ENCODE measurements around the gene ANKH. TPM values are rescaled to one million over a fixed set of nuclear protein-coding genes. Genes with fewer than 3 reads are reported as not detected.

The ANKH gene
- total and polyA plus RNA-seq, 2 of the 13 experiments (the other 11 are each of a cell fraction or from before 2014, with no cell fraction given) = 25.0 to 36.0 TPM

GRCh38 chr5:14708551-14708950 lies 163.0 kb downstream of the ANKH start:
- FAIRE-seq (no peak), DNase-seq (ENCODE audit: low spot score) (no peak), ATAC-seq (no peak)
- BruUV-seq (replicated peaks) = no TSS peak
- H3K9me3 ChIP-seq (ENCODE audit: low read length) = no peaks in the 10 kb centered on the region
- ChIA-PET POLR2A (no interaction called here), CTCF (ENCODE audit: low intra/inter-chr PET ratio, low total read pairs) (no interaction called here)
- WGBS (ENCODE audit: low lambda C conversion rate) = 96% methylated on average over 5 of the region's 5 CpGs
- H3K4me2 ChIP-seq (ENCODE audit: low read depth, low read length) = no peak overlapping the region
- no peak for TF ChIP-seq PCBP2 (optimal IDR thresholded peaks at IDR 0.05; ENCODE audit: low read depth, low read length, poor library complexity, severe bottlenecking)
- H3K4me1 ChIP-seq (ENCODE audit: insufficient read depth, low read length) = peaks cover 6% of the 10 kb centered on the region; the same call in 1 of the 2 replicates
- H3K4me3 ChIP-seq (replicated peaks in 1 of 3; ENCODE audit: insufficient read depth in 1 of 3, low read depth in 2 of 3, low read length in 3 of 3) = no peak overlapping the region
- in situ Hi-C loops (cut with HindIII; ENCODE audit: extremely low pct_ligation_motif_present, low pct_unique_long_range_greater_than_20kb) (no loop called here), intact Hi-C loops (cut with micrococcal nuclease; ENCODE audit: unreplicated experiment) (no loop called here)
- H4K20me1 ChIP-seq (ENCODE audit: insufficient read depth, low read length) = no peaks in the 10 kb centered on the region
- H3K36me3 ChIP-seq (replicated peaks in 1 of 2; ENCODE audit: control insufficient read depth in 1 of 2, insufficient read depth in 2 of 2, low read length in 2 of 2) = peaks cover 13 to 74% of the 10 kb centered on the region in 2 experiments
- H3K27ac ChIP-seq (ENCODE audit: extremely low read length, insufficient read depth, low read length) = no peak overlapping the region
- no peaks in the 10 kb centered on the region for H3K27me3 ChIP-seq (ENCODE audit: control insufficient read depth in 1 of 2, insufficient read depth in 2 of 2, low read length in 2 of 2)
- no peak overlapping the region for H2AFZ ChIP-seq (ENCODE audit: low read length)
- H3K9ac ChIP-seq (ENCODE audit: insufficient read depth, low read depth, low read length) = no peak overlapping the region
- H3K79me2 ChIP-seq (ENCODE audit: insufficient read depth, low read length) = no peaks in the 10 kb centered on the region

GRCh38 chr5:14707811-14708390 lies 163.7 kb downstream of the ANKH start:
- whole genome bisulfite sequencing (ENCODE audit: low lambda C conversion rate) = 97% methylated on average over 9 of the region's 9 CpGs
- ChIA-PET CTCF (ENCODE audit: low intra/inter-chr PET ratio, low total read pairs) (no interaction called here), POLR2A (no interaction called here)
- in situ Hi-C loops (cut with HindIII; ENCODE audit: extremely low pct_ligation_motif_present, low pct_unique_long_range_greater_than_20kb) (no loop called here), intact Hi-C loops (cut with micrococcal nuclease; ENCODE audit: unreplicated experiment) (no loop called here)
- no peak for DNase-seq (ENCODE audit: low spot score)
- H4K20me1 ChIP-seq (ENCODE audit: insufficient read depth, low read length) = no peaks in the 10 kb centered on the region
- BruUV-seq (replicated peaks) = no TSS peak
- no peak overlapping the region for H2AFZ ChIP-seq (ENCODE audit: low read length)
- no peak overlapping the region for H3K27ac ChIP-seq (ENCODE audit: extremely low read length, insufficient read depth, low read length)
- ATAC-seq = no peak
- no peaks in the 10 kb centered on the region for H3K79me2 ChIP-seq (ENCODE audit: insufficient read depth, low read length)
- peaks cover 6% of the 10 kb centered on the region; the same call in 1 of the 2 replicates for H3K4me1 ChIP-seq (ENCODE audit: insufficient read depth, low read length)
- H3K4me2 ChIP-seq (ENCODE audit: low read depth, low read length) = no peak overlapping the region
- H3K27me3 ChIP-seq (ENCODE audit: control insufficient read depth in 1 of 2, insufficient read depth in 2 of 2, low read length in 2 of 2) = no peaks in the 10 kb centered on the region
- peaks cover 14 to 71% of the 10 kb centered on the region in 2 experiments for H3K36me3 ChIP-seq (replicated peaks in 1 of 2; ENCODE audit: control insufficient read depth in 1 of 2, insufficient read depth in 2 of 2, low read length in 2 of 2)
- H3K4me3 ChIP-seq (replicated peaks in 1 of 3; ENCODE audit: insufficient read depth in 1 of 3, low read depth in 2 of 3, low read length in 3 of 3) = no peak overlapping the region
- FAIRE-seq = no peak
- no peaks in the 10 kb centered on the region for H3K9me3 ChIP-seq (ENCODE audit: low read length)
- no peak overlapping the region for H3K9ac ChIP-seq (ENCODE audit: insufficient read depth, low read depth, low read length)
- TF ChIP-seq RAD51 (IDR thresholded peaks at IDR 0.05; ENCODE audit: borderline replicate concordance) (no peak), ZNF776 (CRISPR knock-in tag; IDR thresholded peaks at IDR 0.05) (no peak), CERS6 (CRISPR knock-in tag; IDR thresholded peaks at IDR 0.05) (no peak), ZNF577 (CRISPR knock-in tag; IDR thresholded peaks at IDR 0.05; ENCODE audit: borderline replicate concordance, low read depth) (no peak), TCF12 (IDR thresholded peaks at IDR 0.05) (no peak), TCF12 (CRISPR knock-in tag; IDR thresholded peaks at IDR 0.05) (no peak), RBAK (CRISPR knock-in tag; IDR thresholded peaks at IDR 0.05) (no peak), AHDC1 (CRISPR knock-in tag; IDR thresholded peaks at IDR 0.05; ENCODE audit: borderline replicate concordance) (no peak), RBFOX2 (IDR thresholded peaks at IDR 0.05; ENCODE audit: low read depth, low read length) (no peak), PLSCR1 (CRISPR knock-in tag; IDR thresholded peaks at IDR 0.05; ENCODE audit: borderline replicate concordance) (no peak)
